Measurements from ENCODE around the gene SUGT1.

Gene SUGT1

DNA sequence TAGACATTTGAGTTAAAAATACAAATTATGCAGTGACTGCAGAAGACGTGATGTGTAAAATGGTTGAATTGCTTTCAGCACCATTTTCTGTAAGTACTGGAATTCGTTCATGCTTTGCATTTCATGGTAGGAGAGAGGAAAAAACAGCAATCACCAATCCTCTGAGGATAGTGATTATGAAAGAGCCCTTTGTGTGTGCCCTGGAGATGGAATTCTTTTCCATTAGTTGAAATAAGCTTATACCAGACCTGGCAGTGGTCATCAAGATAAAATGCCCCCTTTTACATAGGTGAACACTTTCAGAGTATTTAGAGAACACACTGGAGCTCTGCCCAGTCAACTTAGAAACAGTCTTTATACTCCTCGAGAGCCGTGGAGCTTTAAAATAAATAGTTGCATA lies 85.3 kb downstream of the SUGT1 start:
- no peak for DNase-seq (ENCODE audit: low read depth)

DNA sequence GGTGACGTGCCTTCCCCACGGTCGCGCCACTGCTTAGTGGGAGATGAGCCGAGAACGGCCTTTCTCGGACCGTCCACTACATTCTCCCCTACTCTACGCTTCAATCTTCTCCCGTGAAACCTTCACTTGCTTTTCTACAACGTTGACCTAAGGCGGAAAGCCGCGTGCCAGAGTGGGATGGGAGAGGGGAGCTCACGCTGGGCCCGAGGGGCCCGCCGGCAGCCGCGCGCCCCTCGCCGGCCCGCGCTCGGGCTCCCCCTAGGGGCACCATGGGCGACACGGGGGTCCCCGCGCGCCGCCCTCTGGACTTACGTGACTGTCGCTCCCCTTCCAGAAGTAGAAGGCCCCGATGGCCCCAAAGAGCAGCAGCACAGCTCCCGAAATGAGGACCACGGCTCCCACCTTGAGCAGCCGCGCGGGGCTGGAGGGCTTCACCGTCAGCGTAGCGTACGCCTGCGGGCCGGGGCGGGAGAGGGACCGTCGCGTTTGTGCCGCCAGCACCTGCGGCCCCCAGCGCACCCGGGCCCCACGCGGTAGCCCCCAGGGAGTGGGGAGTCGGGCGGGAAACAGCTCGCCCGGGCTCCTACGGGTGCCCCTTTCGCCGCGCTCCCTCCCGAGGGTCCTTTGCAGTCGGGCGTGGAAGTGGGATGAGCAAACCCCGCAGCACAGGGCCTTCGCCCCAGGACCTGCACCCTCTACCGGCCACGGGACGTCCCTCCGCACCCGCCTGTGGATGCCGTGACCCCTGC lies 86.3 kb downstream of the SUGT1 start:
- no peak for DNase-seq (ENCODE audit: low read depth)

DNA sequence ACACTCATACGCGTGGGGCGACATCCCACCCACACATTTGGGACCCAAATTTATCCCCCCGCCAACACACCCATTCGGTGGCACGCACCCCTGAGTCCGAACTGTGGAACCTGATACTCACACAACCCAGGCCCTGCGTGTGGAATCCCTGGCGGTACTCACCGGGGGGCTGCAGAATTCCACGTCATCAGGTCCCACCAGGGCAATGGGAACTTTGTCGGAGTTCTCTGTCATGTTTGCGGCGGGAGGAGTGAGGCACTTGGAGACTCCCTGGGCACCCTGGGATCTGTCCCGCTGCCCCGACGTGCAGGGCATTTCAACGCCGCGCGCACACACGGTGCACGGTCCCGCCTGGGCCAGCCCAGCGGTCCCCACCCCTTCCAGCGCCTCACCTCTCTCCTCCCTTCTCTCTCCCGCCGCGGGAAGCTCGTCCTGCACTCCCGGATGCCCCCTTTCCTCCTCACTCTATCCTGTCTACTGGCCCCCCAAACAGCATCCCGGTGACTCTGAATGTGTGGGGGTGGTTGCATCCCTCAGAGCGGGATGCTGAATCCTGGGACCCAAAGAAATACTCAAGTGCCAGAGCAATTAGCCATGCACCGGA lies 86.9 kb downstream of the SUGT1 start, which contains the start of gene CNMD:
CNMD (minus strand) TSS at position 353 of the 604 bp plus-strand sequence; CDS start at position 234, 119 bp downstream.
- no peak for DNase-seq (ENCODE audit: low read depth)

DNA sequence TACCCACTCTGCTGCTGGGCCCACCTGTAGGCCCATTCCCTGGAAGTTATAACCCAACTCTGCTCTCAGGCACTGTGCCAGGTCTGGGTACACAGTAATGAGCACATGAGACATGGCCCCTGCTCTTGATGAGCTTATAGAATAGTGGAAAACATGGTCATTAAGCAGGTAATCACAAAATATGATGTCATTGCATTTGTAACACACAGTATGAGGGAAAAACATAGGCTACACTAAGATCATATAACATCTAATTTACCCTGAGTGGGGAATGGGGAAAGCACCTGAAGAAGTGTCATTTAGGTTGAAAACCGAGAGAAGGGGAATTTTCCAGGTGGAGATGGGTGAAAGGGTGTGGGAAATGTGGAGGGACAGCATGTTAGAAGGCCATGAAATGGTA lies 90.9 kb downstream of the SUGT1 start:
- DNase-seq (ENCODE audit: low read depth): no peak

DNA sequence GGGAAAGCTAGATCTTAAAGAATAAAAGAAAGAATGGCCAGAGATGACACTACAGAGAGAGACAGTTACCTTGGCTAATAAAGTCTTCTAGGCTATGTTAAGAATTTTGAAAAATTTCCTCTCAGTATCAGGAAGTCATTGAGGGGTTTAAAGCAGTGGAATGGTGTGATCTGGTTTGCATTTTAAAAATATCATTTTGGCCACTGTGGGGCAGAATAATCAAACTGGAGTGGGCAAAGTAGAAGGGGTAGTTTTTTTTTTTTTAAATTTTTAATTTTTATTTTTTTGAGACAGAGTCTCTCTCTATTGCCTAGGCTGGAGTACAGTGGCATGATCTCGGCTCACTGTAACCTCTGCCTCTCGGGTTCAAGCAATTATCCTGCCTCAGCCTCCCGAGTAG lies 91.4 kb downstream of the SUGT1 start:
- DNase-seq (ENCODE audit: low read depth): no peak

DNA sequence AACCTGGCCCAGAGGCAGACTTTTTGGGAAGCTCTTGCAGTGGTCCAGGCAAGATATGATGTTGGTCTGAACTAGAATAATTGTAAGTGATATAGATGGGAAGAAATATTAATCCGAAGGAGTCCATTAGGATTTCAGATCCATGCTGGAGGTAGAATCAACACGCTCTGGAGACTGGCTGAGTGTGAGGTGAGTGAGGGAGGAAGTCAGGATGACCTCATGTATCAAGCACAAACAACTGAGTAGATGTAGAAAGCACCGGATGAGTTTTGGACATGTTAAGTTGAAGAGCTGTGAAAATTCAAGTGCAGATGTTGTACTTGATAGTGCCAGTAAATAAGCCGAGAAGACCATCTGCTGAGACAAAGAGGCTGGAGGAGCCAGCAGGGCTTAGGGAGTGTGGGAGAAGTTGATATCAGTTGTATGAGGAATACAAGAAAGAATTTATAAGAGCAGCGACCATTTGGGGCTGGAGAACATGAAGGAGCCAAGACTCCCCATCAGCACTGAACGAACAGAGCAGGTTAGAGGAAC lies 92.3 kb downstream of the SUGT1 start:
- DNase-seq (ENCODE audit: low read depth): no peak

DNA sequence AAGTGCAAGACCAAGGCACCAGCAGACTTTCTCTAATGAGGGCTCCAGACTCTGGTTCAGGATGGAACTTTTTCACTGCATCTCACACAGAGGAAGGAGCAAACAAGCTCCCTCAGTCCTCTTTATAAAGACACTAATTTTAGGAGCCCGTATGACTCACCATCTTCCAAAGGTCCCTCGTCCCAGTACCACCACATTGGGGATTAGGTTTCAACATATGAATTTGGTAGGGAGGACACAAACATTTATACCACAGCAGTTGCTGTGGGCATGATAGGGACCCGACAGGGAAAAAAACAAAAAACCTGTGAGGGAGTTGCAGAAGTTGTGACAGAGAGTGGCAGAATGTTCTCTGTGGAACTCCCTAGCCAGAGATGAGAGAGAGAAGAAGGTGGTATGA lies 93.5 kb downstream of the SUGT1 start:
- DNase-seq (ENCODE audit: low read depth): no peak

DNA sequence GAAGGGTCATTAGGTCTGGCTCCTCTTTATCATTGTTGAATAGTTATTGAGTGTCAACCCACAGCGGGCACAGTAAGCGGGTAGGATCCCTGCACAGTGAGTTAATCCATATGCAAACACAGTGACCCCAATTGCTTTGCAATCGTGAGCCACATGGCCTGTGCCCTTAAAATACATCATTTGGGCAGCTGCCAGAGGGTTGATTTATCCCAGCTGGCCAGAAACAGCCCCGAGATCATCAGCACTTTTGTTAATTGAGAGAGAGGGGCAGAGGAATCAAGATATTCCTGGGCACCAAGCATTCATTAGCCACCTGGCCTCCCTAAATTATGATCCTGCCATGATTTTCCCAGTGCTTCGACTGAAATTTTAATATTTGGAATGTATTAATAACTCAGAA lies 96.8 kb downstream of the SUGT1 start:
- no peak for DNase-seq (ENCODE audit: low read depth)
